Keratinocyte (primary cell): ENCODE results near the gene YWHAB.

ENCODE experiments used
- EZH2 ChIP-seq: IDR thresholded peaks from one replicate; pipeline ENCODE4 v1.6.1; 2012; ENCODE audit warnings: inconsistent platforms, mild to moderate bottlenecking, low read length, moderate library complexity
- TF ChIP-seq, protein P1 (sequence below), 3 experiments: IDR thresholded peaks in 1 of 3; conservative IDR thresholded peaks in 1 of 3; optimal IDR thresholded peaks in 1 of 3; 2 replicates in 2 of 3; 3 replicates in 1 of 3; pipeline versions ENCODE3 to v1.5.1; 2011; ENCODE audit warnings: low read length in 3 of 3, mild to moderate bottlenecking in 3 of 3, moderate library complexity in 2 of 3, control low read depth in 1 of 3, inconsistent platforms in 1 of 3; ENCODE audit not compliant: insufficient read depth in 2 of 3; ENCODE audit errors: extremely low read depth in 1 of 3

DNA sequence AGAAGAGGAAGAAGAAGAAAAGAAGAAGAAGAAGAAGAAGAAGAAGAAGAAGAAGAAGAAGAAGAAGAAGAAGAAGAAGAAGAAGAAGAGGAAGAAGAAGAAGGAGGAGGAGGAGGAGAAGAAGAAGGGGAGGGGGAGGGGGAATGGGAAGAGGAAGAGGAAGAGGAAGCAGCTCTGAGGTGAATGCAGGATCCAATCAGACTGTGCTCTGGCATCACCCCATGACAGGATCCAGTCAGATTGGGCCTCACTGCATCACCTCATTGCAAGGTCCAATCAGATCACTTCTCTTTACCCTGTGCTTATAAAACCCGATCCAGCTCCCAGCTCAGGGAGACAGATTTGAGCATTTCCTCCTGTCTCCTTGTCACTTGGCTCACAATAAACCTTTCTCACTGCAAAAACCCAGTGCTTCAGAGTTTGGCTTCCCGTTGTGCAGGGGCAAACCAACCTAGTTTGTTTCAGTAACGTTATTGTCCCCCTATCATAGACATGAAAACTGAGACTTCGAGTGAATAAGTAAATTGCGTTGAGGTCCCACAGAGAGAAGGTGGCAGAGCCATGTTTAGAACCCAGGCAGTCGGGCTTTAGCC is 28.6 kb upstream of the YWHAB start:
- TF ChIP-seq, protein P1, sequence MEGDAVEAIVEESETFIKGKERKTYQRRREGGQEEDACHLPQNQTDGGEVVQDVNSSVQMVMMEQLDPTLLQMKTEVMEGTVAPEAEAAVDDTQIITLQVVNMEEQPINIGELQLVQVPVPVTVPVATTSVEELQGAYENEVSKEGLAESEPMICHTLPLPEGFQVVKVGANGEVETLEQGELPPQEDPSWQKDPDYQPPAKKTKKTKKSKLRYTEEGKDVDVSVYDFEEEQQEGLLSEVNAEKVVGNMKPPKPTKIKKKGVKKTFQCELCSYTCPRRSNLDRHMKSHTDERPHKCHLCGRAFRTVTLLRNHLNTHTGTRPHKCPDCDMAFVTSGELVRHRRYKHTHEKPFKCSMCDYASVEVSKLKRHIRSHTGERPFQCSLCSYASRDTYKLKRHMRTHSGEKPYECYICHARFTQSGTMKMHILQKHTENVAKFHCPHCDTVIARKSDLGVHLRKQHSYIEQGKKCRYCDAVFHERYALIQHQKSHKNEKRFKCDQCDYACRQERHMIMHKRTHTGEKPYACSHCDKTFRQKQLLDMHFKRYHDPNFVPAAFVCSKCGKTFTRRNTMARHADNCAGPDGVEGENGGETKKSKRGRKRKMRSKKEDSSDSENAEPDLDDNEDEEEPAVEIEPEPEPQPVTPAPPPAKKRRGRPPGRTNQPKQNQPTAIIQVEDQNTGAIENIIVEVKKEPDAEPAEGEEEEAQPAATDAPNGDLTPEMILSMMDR (optimal IDR thresholded peaks at IDR 0.05 in 1 of 3, IDR thresholded peaks at IDR 0.05 in 1 of 3, conservative IDR thresholded peaks at IDR 0.05 in 1 of 3; ENCODE audit: extremely low read depth in 1 of 3, insufficient read depth in 2 of 3, low read length in 3 of 3) = no peak
- no peak for TF ChIP-seq EZH2
